H9 (cell line): Measurements from ENCODE around the gene CDR2. TPM values are rescaled to one million over a fixed set of nuclear protein-coding genes. Genes with fewer than 3 reads are reported as not detected.

Experiments used
- DNase-seq: peaks from one replicate; pipeline ENCODE4 v3.0.0-alpha.2; 2017
- H2AFZ ChIP-seq: one replicate; pipeline ENCODE4 v1.6.1; 2013; ENCODE audit warnings: mild to moderate bottlenecking, low read length, control low read depth, moderate library complexity
- H2AK5ac ChIP-seq: 2 replicates; pipeline ENCODE4 v1.6.1; 2013; ENCODE audit warnings: low read length, control low read depth, mixed read lengths; ENCODE audit not compliant: insufficient read length
- H2BK120ac ChIP-seq: one replicate; pipeline ENCODE4 v1.6.1; 2013; ENCODE audit warnings: low read depth, mild to moderate bottlenecking, low read length, control low read depth, inconsistent platforms; ENCODE audit not compliant: poor library complexity, severe bottlenecking
- H2BK12ac ChIP-seq: 2 replicates; pipeline ENCODE4 v1.6.1; 2013; ENCODE audit warnings: low read length, control low read depth, mixed read lengths, low read depth; ENCODE audit not compliant: insufficient read length
- H2BK15ac ChIP-seq: 2 replicates; pipeline ENCODE4 v1.6.1; 2013; ENCODE audit warnings: low read depth, low read length, control low read depth
- H2BK20ac ChIP-seq: one replicate; pipeline ENCODE4 v1.6.1; 2013; ENCODE audit warnings: low read depth, mild to moderate bottlenecking, low read length, control low read depth, inconsistent platforms; ENCODE audit not compliant: poor library complexity, severe bottlenecking
- H2BK5ac ChIP-seq: 2 replicates; pipeline ENCODE4 v1.6.1; 2013; ENCODE audit warnings: low read length, control low read depth, mixed read lengths; ENCODE audit not compliant: insufficient read length
- H3K14ac ChIP-seq: 2 replicates; pipeline ENCODE4 v1.6.1; 2013; ENCODE audit warnings: low read length, control low read depth; ENCODE audit not compliant: insufficient read depth
- H3K18ac ChIP-seq: 2 replicates; pipeline ENCODE4 v1.6.1; 2013; ENCODE audit warnings: low read depth, mild to moderate bottlenecking, mixed read lengths, low read length, control low read depth; ENCODE audit not compliant: insufficient read length
- H3K23ac ChIP-seq: 2 replicates; pipeline ENCODE4 v1.6.1; 2013; ENCODE audit warnings: low read length, control low read depth, mixed read lengths, low read depth; ENCODE audit not compliant: insufficient read length
- H3K23me2 ChIP-seq: 2 replicates; pipeline ENCODE4 v1.6.1; 2013; ENCODE audit warnings: low read depth, mild to moderate bottlenecking, mixed read lengths, low read length, control low read depth; ENCODE audit not compliant: insufficient read length, poor library complexity, severe bottlenecking
- H3K27ac ChIP-seq: 2 replicates; pipeline ENCODE4 v1.5.1; 2013; ENCODE audit warnings: low read length, control low read depth, mixed read lengths, low read depth; ENCODE audit not compliant: insufficient read length
- H3K27me3 ChIP-seq: 2 replicates; pipeline ENCODE4 v1.6.1; 2013; ENCODE audit warnings: low read length, control low read depth, inconsistent platforms; ENCODE audit not compliant: insufficient read depth
- H3K4ac ChIP-seq: 2 replicates; pipeline ENCODE4 v1.6.1; 2013; ENCODE audit warnings: low read depth, mild to moderate bottlenecking, control low read depth, inconsistent platforms, low read length, moderate library complexity
- H3K4me1 ChIP-seq: 2 replicates; pipeline ENCODE4 v1.6.1; 2013; ENCODE audit warnings: low read length, control low read depth, inconsistent platforms; ENCODE audit not compliant: insufficient read depth
- H3K4me2 ChIP-seq: 2 replicates; pipeline ENCODE4 v1.6.1; 2013; ENCODE audit warnings: low read length, control low read depth, mixed read lengths; ENCODE audit not compliant: insufficient read length, insufficient read depth
- H3K56ac ChIP-seq: 2 replicates; pipeline ENCODE4 v1.6.1; 2013; ENCODE audit warnings: low read depth, mild to moderate bottlenecking, mixed read lengths, low read length, control low read depth; ENCODE audit not compliant: insufficient read length
- H3K79me1 ChIP-seq: 2 replicates; pipeline ENCODE4 v1.6.1; 2013; ENCODE audit warnings: low read depth, mild to moderate bottlenecking, moderate library complexity, low read length, control low read depth, inconsistent platforms; ENCODE audit not compliant: insufficient read depth, poor library complexity, severe bottlenecking
- H3K79me2 ChIP-seq: 2 replicates; pipeline ENCODE4 v1.6.1; 2013; ENCODE audit warnings: low read length, control low read depth, inconsistent platforms; ENCODE audit not compliant: insufficient read depth
- H3K9ac ChIP-seq: 2 replicates; pipeline ENCODE4 v1.6.1; 2013; ENCODE audit warnings: low read length, control low read depth, mixed read lengths; ENCODE audit not compliant: insufficient read length; ENCODE audit errors: extremely low read depth
- H3K9me3 ChIP-seq: one replicate; pipeline ENCODE4 v1.6.1; 2013; ENCODE audit warnings: low read depth, low read length, inconsistent platforms; ENCODE audit not compliant: control insufficient read depth
- H3T11ph ChIP-seq: one replicate; pipeline ENCODE4 v1.6.1; 2013; ENCODE audit warnings: mild to moderate bottlenecking, low read length, control low read depth, inconsistent platforms
- H4K20me1 ChIP-seq: one replicate; pipeline ENCODE4 v1.6.1; 2013; ENCODE audit not compliant: control insufficient read depth, insufficient read length, insufficient read depth
- H4K5ac ChIP-seq: 2 replicates; pipeline ENCODE4 v1.6.1; 2013; ENCODE audit warnings: low read depth, mild to moderate bottlenecking, mixed read lengths, low read length, control low read depth; ENCODE audit not compliant: insufficient read length
- H4K8ac ChIP-seq: replicated peaks from 2 replicates; pipeline ENCODE4 v1.6.1; 2013; ENCODE audit warnings: low read length, control low read depth, mixed read lengths, low read depth; ENCODE audit not compliant: insufficient read length
- H4K91ac ChIP-seq: 2 replicates; pipeline ENCODE4 v1.6.1; 2013; ENCODE audit warnings: low read depth, mild to moderate bottlenecking, moderate library complexity, mixed read lengths, low read length, control low read depth; ENCODE audit not compliant: insufficient read length
- H3K27ac Mint-ChIP-seq, 3 experiments: 2 replicates in 2 of 3; 3 replicates in 1 of 3; pipeline ENCODE4 v1.8.0; 2020 to 2021; ENCODE audit warnings: mixed read lengths in 3 of 3, mild to moderate bottlenecking in 1 of 3, moderate library complexity in 1 of 3
- H3K27me3 Mint-ChIP-seq: 2 replicates; pipeline ENCODE4 v1.8.0; 2021; ENCODE audit warnings: low read depth, mild to moderate bottlenecking, moderate library complexity, mixed read lengths
- H3K36me3 Mint-ChIP-seq, 3 experiments: 2 replicates in 2 of 3; 3 replicates in 1 of 3; pipeline ENCODE4 v1.8.0; 2020 to 2021; ENCODE audit warnings: low read depth in 3 of 3, mixed read lengths in 3 of 3; ENCODE audit not compliant: insufficient read depth in 1 of 3
- H3K4me1 Mint-ChIP-seq, 2 experiments: 2 replicates each; pipeline ENCODE4 v1.8.0; 2020; ENCODE audit warnings: mixed read lengths in 2 of 2
- H3K4me3 Mint-ChIP-seq, 2 experiments: 2 replicates in 1 of 2; 3 replicates in 1 of 2; pipeline ENCODE4 v1.8.0; 2020 to 2021; ENCODE audit warnings: mild to moderate bottlenecking in 2 of 2, mixed read lengths in 2 of 2, moderate library complexity in 1 of 2
- H3K9me3 Mint-ChIP-seq, 2 experiments: 2 replicates in 1 of 2; 3 replicates in 1 of 2; pipeline ENCODE4 v1.8.0; 2020; ENCODE audit warnings: mild to moderate bottlenecking in 2 of 2, mixed read lengths in 2 of 2, moderate library complexity in 1 of 2
- WGBS: extraction: QIAGEN DNeasy Blood & Tissue Kit; methylation state at CpG from one replicate; pipeline ENCODE4 v1.1.7; 2013; ENCODE audit warnings: missing lambda C conversion rate, low lambda C conversion rate, mixed read lengths; ENCODE audit not compliant: insufficient read length; ENCODE audit errors: extremely low coverage; 5-methylcytosine and 5-hydroxymethylcytosine counted together
- total RNA-seq: library from RNA; stranded (reverse); gene quantifications from 2 replicates; pipeline ENCODE4 v1.2.1, GENCODE V29; 2021
- TF ChIP-seq, protein P1 (sequence below): fragments of 200-600 bp; sonication (generic); conservative IDR thresholded peaks from 3 replicates; pipeline ENCODE4 v1.8.0; 2021; ENCODE audit warnings: antibody characterized with exemption, mild to moderate bottlenecking

The CDR2 gene
- total RNA-seq, 1 experiment from 2014 or later: 33.4 TPM

DNA sequence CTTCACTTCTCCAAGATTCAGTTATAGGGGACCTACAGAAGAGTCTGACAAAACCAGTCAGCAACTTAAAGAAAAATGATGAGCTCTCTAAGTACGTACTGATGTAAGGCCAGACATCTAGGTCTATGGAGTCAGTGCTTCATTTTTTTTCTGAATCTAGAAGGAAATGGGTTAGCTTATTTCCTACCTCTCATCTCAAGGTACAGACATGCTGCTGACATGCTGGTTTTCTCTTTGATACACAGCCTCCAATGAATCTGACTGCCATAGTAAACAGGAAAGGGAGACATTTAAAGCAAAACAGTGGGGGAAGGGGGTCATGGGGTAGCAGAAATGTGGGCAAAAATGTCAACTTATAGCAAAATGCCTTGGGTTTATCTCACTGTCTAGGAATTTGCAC lies 16.4 kb downstream of the CDR2 start:
- no peak overlapping the region for H3K14ac ChIP-seq
- no CpG with 5 or more reads among the region's 1 CpG for WGBS
- no peak overlapping the region for H2BK12ac ChIP-seq
- TF ChIP-seq, protein P1, sequence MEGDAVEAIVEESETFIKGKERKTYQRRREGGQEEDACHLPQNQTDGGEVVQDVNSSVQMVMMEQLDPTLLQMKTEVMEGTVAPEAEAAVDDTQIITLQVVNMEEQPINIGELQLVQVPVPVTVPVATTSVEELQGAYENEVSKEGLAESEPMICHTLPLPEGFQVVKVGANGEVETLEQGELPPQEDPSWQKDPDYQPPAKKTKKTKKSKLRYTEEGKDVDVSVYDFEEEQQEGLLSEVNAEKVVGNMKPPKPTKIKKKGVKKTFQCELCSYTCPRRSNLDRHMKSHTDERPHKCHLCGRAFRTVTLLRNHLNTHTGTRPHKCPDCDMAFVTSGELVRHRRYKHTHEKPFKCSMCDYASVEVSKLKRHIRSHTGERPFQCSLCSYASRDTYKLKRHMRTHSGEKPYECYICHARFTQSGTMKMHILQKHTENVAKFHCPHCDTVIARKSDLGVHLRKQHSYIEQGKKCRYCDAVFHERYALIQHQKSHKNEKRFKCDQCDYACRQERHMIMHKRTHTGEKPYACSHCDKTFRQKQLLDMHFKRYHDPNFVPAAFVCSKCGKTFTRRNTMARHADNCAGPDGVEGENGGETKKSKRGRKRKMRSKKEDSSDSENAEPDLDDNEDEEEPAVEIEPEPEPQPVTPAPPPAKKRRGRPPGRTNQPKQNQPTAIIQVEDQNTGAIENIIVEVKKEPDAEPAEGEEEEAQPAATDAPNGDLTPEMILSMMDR: no peak
- Mint-ChIP-seq H3K4me3 (no peak overlapping the region), H3K27me3 (no peaks in the 10 kb centered on the region), H3K36me3 (peaks cover 10 to 25% (median 24%) of the 10 kb centered on the region in 3 experiments; a peak in 6 of 7 replicates), H3K27ac (peak overlapping the region; percentile 13 to 76 (median 63); a peak in 6 of 7 replicates), H3K4me1 (peaks cover 20 to 27% of the 10 kb centered on the region in 2 experiments), H3K9me3 (no peaks in the 10 kb centered on the region)
- H2AFZ ChIP-seq: no peak overlapping the region
- H4K8ac ChIP-seq: no peak overlapping the region
- no peaks in the 10 kb centered on the region for H4K20me1 ChIP-seq
- no peak overlapping the region for H2BK20ac ChIP-seq
- H3K23ac ChIP-seq: no peak overlapping the region
- H3K79me1 ChIP-seq: no peaks in the 10 kb centered on the region
- no peak overlapping the region for H3K4ac ChIP-seq
- H3K56ac ChIP-seq: no peak overlapping the region
- H2BK15ac ChIP-seq: no peak overlapping the region
- no peaks in the 10 kb centered on the region for H3K27me3 ChIP-seq
- H3K18ac ChIP-seq: no peak overlapping the region
- no peak for DNase-seq
- H3K23me2 ChIP-seq: no peaks in the 10 kb centered on the region
- H3K9ac ChIP-seq: no peak overlapping the region
- H2BK120ac ChIP-seq: no peak overlapping the region
- H4K5ac ChIP-seq: no peak overlapping the region
- no peak overlapping the region for H2BK5ac ChIP-seq
- no peak overlapping the region for H3T11ph ChIP-seq
- H4K91ac ChIP-seq: no peak overlapping the region
- 0 out of 2 replicates have a peak, but pooled peaks cover 2% of the 10 kb centered on the region for H3K79me2 ChIP-seq
- no peak overlapping the region for H3K4me2 ChIP-seq
- H3K4me1 ChIP-seq: peaks cover 9% of the 10 kb centered on the region; the same call in 1 of the 2 replicates
- no peak overlapping the region for H2AK5ac ChIP-seq
- no peaks in the 10 kb centered on the region for H3K9me3 ChIP-seq
- H3K27ac ChIP-seq: peak overlapping the region; percentile 18
